Astrocyte (in vitro differentiated cells and primary cell): Measurements from ENCODE around the gene IQGAP2.

Source experiments
- CTCF ChIP-seq: IDR thresholded peaks from 2 replicates; pipeline ENCODE4 v1.5.1; 2011; ENCODE audit warnings: low read depth, mild to moderate bottlenecking, inconsistent platforms, low read length, moderate library complexity; ENCODE audit not compliant: insufficient read depth
- EZH2 ChIP-seq: IDR thresholded peaks from 2 replicates; pipeline ENCODE4 v1.6.1; 2012; ENCODE audit warnings: mild to moderate bottlenecking, low read length, inconsistent platforms; ENCODE audit not compliant: insufficient read depth

- TF ChIP-seq CTCF = no peak
- no peak for TF ChIP-seq EZH2
Observed at GRCh38 chr5:76556511-76557221, 153.6 kb downstream of the IQGAP2 start.
